Activated CD4-positive, alpha-beta T cell treated with anti-CD3 and anti-CD28 coated beads, Interleukin-2, amount 50 U/mL, for 48 hours (primary cell): ENCODE measurements around the gene PPP2R2B.

Experiments
- DNase-seq, 2 experiments: peaks; one replicate each; pipeline ENCODE4 v3.0.0-alpha.2; 2020

Gene PPP2R2B

DNA sequence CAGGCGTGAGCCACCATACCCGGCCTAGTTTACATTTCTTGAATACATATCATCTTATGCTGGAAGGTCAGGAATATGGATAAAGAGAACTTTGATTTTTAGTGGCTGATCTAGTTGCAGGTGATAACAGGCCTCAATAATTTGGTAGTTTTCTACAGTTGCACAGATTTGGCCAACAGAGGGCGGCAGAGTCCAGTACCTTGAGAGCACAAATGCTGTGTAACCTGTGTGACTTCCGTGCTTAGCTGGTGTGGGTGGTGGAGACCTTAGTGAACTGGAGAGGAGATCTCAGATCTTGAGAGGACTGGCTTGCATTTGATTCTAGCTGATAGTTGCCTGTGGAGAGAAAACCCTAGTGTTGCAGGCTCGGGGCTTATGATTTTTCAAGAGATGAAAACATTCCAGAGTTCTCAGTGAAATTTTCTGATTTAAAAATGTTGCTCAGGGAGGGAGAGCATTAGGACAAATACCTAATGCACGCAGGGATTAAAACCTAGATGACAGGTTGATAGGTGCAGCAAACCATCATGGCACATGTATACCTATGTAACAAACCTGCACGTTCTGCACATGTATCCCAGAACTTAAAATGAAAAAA is 345.2 kb downstream of the PPP2R2B start:
- DNase-seq: peak; percentile 80 to 84
